NCI-H128 (cell line): ENCODE data around the gene THADA.
"Not testable (repeated sequence)": the region's sequence is repeated elsewhere in the genome, so short reads cannot be mapped to it uniquely, and the experiment has no call there.

Source experiments
- DNase-seq: peaks from one replicate; lab custom pipeline; 2025; ENCODE audit not compliant: unreplicated experiment; lab: John Stamatoyannopoulos, UW

The THADA gene

DNA sequence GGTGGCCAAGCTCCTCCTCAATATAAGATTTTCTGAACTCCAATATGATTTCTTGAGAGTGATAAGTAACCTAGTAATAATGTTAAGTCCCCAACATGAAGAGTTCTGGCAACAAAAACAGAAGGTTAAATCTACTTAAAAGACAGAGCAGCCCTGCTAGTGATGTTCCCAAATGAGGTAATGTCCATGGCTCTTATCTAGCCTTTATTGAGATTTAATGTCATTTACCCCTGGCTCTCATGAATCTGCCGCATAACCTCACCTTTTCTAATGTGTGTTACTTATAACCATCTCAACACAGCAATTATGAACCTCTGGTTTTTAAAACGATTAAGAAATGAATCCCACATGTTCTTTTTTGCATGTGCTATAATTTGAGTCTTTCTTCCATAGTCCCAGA, 201.9 kb downstream of the THADA start:
- no peak for DNase-seq

DNA sequence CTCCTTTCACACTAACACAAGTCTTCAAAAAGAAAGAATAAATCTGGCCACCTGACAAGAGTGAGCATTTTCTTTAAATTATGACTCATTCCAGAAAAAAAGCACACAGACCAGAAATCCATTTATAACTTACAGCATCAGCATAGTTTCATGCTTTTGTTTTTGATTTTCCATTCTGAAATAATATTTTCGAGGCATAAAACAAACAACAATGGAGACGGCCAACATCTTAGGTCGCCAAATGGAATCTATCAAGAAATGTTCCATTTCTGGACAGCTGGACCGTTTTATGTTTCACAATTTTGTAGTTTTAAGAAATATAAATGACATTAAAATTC, 204.0 kb downstream of the THADA start:
- no peak for DNase-seq

DNA sequence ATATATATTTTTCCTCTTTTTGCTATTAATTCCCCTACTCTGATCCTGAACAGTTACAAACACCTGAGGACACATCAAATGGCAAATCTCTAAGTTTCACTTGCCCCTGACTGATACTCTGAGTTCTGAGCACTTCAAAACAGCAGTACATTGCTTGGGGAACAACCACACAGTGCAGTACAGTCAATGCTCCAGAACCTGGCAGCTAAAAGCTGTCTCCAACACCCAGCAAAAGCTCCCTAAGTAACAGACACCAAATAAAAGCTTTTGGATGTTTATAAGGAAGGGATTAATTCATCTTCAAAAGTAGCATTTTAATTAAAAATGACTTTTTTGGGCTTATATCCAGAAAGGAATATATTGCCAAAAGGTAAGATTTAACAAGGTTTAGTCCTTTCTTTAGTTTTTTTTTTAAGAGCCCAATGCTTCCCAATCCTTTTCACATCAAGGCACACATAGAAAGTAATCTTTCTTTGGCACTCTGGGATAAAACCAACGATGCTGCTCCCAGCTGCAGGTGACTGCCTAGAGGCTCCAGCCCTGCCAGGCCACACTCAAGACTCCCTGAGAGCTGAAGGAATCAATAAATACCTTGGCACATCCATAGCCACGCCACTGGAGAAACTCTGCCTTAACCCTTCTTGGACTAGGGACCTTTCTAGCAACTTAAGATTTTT, 204.5 kb downstream of the THADA start:
- no peak for DNase-seq

DNA sequence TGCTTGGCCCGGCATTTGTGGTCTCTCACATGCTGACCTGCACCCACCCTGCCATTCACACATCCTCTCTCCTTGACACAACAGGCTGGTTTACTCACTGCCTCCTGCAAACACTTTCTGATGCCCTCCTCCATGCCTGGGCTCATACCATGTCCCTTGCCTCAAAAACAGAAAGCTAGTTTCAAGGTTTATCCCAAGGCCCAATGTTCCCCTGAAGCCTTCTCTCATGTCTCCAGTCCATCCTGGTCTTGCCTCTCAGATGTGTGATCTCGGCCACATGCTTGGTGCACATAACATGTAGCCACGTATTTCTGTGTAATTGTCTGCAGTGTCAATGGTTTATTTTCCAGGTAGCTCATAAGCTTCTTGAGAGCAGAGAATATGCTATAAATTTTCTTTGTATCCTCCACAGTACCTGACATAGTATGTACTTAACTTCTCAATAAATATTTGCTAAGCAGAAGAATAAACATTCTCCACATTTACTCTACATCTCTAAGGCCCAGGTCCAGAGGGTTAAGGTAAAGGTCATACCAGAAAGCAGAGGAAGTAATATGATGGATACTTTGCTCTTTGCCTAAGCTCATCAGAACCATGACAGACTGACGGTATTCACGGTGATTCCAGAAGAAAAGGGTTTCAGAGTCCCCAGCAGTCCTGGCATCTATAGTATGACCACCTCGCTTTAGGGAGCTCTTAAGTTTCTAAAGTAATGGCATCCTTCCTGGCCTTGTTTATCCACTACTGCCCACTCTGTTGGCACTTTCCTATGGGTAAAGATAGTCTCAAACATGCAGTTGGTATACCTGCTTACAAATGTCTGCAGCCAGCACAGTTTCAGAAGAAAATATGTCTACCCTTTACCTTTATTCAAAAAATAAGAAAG, 206.0 kb downstream of the THADA start:
- DNase-seq = no peak

DNA sequence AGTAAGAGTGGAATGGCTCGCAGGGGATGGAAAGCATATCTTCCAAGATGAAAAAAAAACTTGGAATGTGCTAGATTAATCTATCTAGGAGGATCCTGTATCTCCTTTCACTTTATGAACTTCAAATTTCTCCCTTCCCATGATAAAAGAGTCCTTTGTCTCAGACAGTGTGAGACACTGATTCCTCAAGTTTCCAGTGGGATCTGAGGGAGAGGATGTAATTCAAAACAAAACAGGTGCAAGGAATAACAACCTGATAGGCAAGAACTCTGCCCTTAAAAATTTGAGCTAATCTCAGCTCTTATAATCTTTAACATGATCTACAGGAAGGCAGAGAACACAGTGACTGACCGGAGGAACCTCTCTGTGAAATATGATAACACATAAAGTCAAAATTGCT, 207.5 kb downstream of the THADA start:
- DNase-seq = no peak

DNA sequence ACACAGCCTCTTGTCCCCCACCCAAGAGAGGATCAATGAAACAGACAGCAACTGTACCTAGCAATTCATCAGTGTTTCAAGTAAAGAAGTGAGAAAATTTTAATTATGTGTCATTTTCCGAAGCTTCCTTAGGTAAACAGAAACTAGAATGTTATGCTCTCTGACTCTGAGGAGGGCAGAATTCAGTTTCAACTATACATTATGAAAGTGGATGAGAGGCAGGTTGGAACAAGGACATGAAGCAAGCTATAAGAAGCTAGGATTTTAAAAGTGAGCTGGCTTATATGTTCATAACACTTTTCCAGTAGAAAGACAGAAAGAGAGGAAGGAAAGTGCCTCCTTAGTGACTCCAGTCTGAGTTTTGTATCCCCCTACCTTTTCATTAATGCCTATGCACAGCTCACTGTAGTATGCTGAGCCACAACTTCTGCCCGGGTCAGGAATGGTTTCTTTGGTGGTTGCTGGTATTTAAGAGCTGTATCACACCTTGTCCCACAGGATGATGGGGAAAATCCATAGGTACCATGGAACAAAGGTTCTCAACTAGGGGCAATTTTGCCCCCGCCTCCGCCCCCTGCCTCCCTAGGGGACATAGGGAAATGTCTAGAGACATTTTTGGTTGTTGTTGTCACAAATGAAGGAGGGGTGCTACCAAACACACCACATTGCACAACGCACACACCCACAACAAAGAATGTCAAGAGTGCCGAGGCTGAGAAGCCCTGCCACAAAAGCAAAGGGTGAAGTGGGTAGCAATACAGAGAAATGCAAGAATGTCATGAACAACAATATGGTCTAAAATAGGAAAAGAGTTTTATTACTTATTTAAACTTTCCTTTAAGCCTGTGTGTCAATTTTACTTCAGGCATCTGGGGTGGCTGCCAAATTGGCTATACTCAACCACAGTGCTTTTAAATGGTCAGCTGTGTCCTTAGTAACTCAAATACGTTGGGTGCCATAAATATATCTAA, 208.5 kb downstream of the THADA start:
- no peak for DNase-seq

DNA sequence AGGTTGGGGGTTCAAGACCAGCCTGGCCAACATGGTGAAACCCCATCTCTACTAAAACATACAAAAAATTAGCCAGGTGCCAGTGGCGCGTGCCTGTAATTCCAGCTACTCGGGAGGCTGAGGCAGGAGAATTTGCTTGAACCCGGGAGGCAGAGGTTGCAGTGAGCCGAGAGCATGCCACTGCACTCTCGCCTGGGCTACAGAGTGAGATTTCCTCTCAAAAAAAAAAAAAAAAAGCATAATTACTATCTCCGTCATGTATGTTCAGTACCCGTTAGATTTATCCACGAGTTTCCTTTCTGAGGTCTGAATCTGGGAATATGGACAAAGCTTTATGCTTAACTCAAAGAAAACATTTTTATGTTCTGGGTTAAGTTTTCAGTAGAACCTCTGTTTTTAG, 209.2 kb downstream of the THADA start:
- DNase-seq = not testable (repeated sequence)

DNA sequence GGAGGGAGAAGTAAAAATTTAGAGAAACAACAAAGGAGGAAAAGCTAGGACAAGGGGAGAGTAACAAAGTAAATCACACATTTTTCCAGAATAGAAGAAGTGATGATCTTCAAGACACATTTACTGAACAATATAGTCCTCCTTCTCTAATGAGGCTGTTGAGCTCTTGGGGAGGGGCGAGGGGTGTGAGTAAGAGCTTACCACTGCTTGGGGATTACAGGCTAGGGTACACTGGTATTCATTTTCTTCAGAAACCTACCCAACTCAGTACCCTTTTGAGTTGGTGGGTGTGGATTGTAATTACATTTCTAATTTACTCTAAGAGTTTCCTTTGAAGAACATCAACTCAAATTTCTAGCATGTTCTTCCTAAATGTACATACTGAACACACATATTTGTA, 211.7 kb downstream of the THADA start:
- DNase-seq = no peak

DNA sequence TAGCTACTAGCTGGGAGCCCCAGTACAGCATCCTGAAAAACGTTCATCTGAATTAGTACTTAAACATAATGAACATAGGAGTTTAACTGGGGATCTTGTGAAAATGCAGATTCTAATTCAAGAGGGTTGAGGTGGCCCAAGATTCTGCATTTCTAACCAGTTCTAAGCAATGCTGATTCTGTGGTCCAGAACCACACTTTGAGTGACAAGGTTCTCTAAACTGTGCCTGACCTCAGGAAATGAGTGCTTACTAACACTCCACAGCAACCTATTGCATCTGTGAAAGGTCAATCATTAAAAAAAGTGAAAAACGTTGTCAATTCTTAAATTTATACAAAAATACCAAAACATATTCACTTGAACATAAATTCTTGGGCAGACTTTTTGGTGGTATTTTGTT, 212.3 kb downstream of the THADA start:
- DNase-seq = no peak

DNA sequence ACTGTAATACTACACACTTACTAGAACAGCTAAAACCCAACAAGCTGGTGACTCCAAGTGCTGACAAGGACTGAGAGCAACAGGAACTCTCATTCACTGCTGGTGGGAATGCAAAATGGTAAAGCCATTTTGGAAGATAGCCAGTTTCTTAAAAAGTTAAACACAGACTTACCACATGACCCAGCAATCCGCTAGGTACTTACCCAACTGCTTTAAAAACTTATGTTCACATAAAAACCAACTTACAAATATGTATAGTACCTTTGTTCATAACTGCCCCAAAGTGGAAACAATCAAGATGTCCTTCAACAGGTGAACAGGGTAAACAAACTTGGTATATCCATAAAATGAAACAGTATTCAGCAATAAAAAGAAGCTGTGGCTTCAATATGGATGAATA, 216.3 kb downstream of the THADA start:
- no peak for DNase-seq

DNA sequence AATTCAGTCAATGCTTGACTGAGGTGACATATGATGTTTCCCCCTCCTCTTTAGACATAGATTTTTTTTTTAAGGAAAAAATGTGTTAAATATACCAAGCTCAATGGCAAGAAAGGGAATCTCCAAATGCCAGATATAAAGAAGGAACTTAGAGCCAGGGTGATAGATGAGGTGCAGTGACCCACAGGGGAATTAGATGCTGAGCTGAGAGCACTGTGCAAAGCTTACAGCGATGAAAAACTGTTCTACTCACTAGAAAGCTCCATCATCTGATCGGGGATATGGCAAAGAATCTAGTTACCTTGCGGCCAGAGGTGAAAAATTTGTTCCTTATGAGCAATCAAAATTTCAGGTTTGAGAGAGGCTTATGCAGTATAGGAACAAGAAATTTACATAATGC, 218.5 kb downstream of the THADA start:
- no peak for DNase-seq

DNA sequence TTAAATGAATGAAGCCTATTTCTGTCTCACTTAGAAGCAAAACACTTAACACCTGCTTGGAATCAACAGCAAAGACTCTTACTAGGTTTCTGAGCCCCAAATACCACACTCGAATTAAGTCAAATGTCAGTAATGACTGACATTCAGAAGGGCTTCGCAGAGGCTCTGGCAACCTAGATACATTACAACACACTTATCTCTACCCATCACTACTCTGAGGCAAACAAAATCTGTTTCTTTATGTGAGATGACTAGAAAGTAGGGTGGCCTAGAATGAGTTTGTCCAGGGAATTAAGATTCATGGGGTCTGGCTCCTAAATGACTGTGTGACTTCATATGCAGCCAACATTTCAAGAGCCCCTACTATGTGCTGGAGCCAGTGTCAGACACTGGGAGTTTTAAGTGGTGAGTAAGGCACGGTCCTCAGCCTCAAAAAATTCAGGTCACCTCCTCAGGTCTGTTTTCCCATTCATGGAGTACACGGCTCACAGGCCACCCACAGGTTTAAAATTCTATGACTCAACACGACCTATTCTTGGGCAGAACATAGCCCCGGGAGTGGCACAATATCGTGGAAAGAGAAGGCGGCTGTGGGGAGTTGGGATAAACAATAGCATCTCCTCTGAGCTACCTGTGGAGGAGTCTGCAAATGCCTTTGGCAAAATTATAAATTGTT, 219.2 kb downstream of the THADA start:
- no peak for DNase-seq

DNA sequence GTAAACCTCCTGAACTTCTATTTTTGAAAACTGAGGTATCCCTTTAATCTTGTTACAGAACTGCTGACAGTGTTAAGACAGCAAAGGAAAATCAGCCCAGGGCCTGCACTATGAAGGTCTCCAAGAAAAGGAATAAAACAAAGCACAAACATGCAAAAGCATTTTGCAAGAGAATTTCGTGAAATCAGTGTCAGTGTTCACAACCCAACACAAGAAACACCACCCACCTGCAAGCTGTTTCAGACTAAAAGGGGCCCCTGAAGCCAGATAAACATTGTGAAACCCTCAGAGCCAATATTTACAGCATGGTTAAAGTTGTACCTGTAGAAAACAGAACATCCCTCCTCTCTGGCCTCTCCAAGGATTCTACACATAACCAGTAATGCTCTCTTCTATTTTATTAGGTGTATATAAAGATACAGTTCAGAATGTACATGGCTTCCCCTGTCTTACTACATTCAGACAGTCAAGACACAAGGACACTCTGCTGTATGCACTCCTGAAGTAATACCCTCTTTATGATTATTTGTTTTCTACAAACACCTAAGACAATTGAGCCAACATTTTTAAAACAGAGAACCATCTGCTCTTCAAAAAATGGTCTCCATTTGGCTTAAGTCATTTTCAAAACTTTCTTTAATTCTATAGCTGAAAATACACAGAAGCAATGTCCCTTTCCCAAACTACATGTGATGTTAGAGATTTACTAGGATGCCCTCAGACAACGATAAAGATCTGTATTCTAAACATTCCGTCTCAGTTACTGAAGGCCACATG, 219.9 kb downstream of the THADA start:
- no peak for DNase-seq

DNA sequence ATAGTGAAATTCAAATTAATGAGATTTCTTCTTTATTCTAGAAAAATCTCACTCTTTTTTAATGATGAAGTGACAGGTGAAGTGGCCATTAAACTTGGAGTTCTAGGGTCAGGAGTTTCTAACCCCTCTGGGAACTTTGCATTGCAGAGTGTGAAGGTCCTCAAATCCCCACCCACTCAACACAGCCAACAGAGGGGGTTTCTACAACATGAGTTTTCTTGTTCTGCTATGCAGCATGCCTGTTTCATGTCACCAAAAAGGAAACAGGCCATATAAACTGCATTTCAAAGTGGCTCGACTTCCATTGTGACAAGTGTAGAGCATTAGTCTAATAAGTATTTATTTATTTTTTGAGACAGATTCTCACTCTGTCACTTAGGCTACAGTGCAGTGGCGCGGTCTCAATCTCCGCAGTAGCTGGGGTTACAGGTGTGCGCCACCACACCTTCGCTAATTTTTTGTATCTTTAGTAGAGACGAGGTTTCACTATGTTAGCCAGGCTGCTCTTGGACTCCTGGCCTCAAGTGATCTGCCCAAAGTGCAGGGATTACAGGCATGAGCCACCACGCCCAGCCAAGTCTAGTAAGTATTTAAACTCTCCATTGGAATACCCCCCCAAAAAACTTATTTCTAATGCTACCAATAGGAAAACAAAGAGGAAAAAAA, 223.3 kb downstream of the THADA start:
- DNase-seq = no peak

DNA sequence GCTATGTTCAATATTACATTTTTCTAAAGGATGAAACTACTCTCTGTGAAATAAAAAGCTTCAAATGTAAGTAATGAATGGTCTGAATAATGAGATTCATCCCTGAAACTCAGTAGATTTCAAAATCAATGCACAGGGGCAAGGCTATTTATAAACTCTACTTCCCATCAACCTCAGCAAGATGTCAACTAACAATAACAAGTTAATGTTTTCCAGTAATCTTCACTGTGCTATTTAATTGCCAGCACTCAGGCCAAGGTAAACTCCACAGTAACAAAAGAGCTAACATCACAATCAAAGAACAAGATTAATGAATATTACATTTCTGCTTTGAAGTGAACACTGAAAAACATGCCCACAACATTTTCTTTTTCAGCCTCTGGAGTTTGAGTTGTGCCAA, 225.1 kb downstream of the THADA start:
- DNase-seq = no peak

DNA sequence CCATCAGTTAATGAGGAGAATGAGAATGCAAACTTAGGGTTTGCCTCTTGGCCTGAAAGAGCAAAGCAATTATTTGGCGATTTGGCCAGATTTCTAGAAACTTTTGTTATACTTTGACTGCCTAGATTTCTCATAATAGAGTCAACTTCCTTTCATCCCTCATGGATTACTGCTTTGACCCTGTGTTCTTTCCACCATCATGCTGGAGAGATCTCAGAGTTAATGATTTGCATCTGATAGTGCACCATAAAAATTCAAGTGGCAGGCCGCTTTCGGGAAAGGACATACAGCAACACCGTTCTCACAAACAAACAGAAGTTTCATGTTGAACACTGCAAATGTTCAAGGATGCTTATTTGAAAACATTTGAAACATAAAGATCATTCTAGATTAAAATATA, 225.7 kb downstream of the THADA start:
- no peak for DNase-seq

DNA sequence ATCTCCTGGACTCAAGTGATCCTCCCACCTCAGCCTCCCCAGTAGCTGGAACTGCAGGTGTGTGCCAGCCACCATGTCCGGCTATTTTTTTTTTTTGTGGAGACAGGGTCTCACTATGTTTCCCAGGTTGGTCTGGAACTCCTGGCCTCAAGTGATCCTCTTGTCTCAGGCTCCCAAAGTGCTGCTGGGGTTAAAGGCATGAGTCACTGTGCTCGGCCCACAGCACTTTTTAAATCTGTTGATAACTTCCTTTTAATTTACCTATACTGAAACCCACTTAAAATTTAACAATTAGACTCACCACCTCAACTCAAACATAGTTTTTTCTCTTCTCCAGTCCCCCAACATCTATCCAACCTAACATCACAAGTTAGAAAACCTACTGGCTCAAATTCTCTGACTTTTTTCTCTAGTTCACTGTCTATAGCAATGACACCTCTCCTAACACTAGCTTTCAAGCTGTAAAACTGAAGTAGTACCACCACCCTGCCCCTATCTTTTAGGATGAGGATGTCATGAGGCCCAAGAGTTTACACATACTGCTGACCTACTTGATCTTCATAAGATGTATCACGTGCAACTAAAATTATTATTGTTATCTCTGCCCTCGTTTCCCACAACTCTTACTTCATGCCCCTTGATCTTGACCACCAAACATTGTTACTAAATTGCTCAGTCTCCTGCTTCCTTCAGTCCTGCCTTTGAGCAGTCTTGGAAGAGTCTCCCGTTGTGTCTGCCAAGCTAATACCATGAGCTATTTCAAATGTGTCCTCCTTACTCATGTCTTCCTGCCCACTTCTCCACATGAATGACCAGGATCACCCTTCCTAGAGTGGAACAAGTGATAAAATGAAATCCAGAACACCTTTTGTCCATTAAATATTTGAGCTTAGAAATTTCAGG, 227.1 kb downstream of the THADA start:
- no peak for DNase-seq

DNA sequence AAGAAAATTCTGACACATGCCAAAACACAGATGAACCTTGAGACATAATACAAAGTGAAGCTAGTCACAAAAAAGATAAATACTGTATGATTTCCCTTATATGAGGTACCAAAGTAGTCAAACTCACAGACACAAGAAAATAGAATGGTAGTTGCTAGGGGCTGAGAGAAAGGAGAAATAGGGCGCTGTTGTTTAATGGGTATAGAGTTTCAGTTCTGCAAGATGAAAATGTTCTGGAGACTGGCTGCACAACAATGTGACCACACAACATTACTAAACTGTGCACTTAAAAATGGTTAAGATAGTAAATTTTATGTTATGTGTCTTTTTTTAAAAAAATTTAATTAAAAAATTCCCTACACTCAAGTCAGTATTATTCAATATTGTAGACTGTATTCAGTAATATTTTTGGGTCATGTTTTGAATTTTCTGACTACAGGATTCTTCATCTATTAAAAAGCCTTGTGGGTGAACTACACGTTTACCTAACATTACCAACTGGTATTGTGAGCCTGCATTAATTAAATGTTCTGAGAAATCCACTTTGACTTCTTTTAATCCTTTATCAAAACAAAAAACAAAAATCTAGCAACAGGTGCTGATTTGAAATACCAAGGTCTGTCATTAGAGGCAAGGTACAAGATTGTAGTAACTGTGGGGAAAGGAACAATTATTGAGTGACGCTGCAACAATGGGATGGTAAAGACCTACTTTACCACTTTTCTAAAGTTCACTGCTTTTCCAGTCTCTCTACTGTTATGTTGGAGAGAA, 228.6 kb downstream of the THADA start:
- no peak for DNase-seq
